Stomach (tissue), 9 donors: ENCODE results near the gene DRC3. TPM values are rescaled to one million over a fixed set of nuclear protein-coding genes. Genes with fewer than 3 reads are reported as not detected.

Experiments used
- DNase-seq, 2 donors: peaks; one replicate each; pipeline versions ENCODE4 v3.0.0 to v3.0.0-alpha.2; 2013 to 2019
- H3K27ac ChIP-seq, 5 donors: fragments of 200-600 bp in 4 of 5; sonication (generic) in 4 of 5; one replicate each; pipeline ENCODE4 v1.5.1; 2013 to 2019; ENCODE audit warnings: mild to moderate bottlenecking in 1 of 5, moderate library complexity in 1 of 5
- H3K27me3 ChIP-seq, 3 donors: fragments of 200-600 bp; sonication (generic); one replicate each; pipeline ENCODE4 v1.5.1; 2017 to 2019; ENCODE audit warnings: mixed run types in 1 of 3
- H3K36me3 ChIP-seq, 4 donors: fragments of 200-600 bp; sonication (generic); 1 replicate in 3 of 4; 2 replicates in 1 of 4; pipeline ENCODE4 v1.5.1; 2016 to 2019
- H3K4me1 ChIP-seq, 4 donors: fragments of 200-600 bp; sonication (generic); one replicate each; pipeline ENCODE4 v1.5.1; 2016 to 2019
- H3K4me3 ChIP-seq, 4 donors: fragments of 200-600 bp; sonication (generic) in 3 of 4; one replicate each; pipeline ENCODE4 v1.5.1; 2016 to 2019; ENCODE audit warnings: mild to moderate bottlenecking in 1 of 4
- H3K9me3 ChIP-seq, 4 donors: fragments of 200-600 bp; sonication (generic); one replicate each; pipeline ENCODE4 v1.5.1; 2016 to 2019
- CTCF ChIP-seq, 7 experiments: fragments of 450-650 bp in 4 of 7; fragments of 200-600 bp in 3 of 7; sonication (generic) in 3 of 7; IDR thresholded peaks; one replicate each; pipeline ENCODE4 v1.5.1; 2016 to 2019; ENCODE audit warnings: antibody characterized with exemption in 7 of 7, control low read depth in 2 of 7, mild to moderate bottlenecking in 1 of 7
- EP300 ChIP-seq: sonication (generic); formaldehyde crosslinking; IDR thresholded peaks from one replicate; pipeline ENCODE4 v1.6.1; 2017; ENCODE audit warnings: antibody characterized with exemption
- POLR2A ChIP-seq, 4 donors: fragments of 450-650 bp; IDR thresholded peaks; one replicate each; pipeline ENCODE4 v1.6.1; 2016; ENCODE audit warnings: antibody characterized with exemption in 4 of 4, control low read depth in 2 of 4, mild to moderate bottlenecking in 1 of 4, moderate library complexity in 1 of 4
- POLR2AphosphoS5 ChIP-seq, 3 donors: sonication (generic); formaldehyde crosslinking; IDR thresholded peaks; one replicate each; pipeline ENCODE4 v1.6.1; 2016; ENCODE audit warnings: antibody characterized with exemption in 3 of 3
- WGBS, 5 donors: extraction: QIAGEN DNeasy Blood & Tissue Kit in 3 of 5; methylation state at CpG; one replicate each; pipeline versions ENCODE4 v1.1.5 to v1.1.7; 2013 to 2018; 5-methylcytosine and 5-hydroxymethylcytosine counted together
- intact Hi-C: fragments of 100-400 bp; cut with DNase I; formaldehyde crosslinking; loops from one replicate; pipeline ENCODE4 v1.15.1; 2023; ENCODE audit warnings: low total_unique reads
- polyA plus RNA-seq, 3 donors: library from polyadenylated mRNA; stranded (reverse); fragments of 200-250 nt; gene quantifications; one replicate each; pipeline ENCODE4 v1.2.3, GENCODE V29; 2013
- total RNA-seq, 5 donors: library from RNA; depleted of rRNA; stranded (reverse); fragments of >200 nt; gene quantifications; one replicate each; pipeline versions ENCODE4 v1.1.0 to v1.2.3, GENCODE V29; 2014 to 2016
- donor health status: healthy with polysubstance abuse.
- donor health status: Bipolar disorder and iron deficiency.
- donor health status: healthy.

Gene DRC3
- total and polyA plus RNA-seq, 8 donors = 1.1 to 16.5 (median 1.7) TPM; not detected in 1

GRCh38 chr17:17963694-17964436 is 8.8 kb upstream of the DRC3 start:
- Histone ChIP-seq H3K4me3 (no peak overlapping the region), H3K36me3 (no peaks in the 10 kb centered on the region), H3K27me3 (no peaks in the 10 kb centered on the region), H3K27ac (no peak overlapping the region), H3K4me1 (peaks cover 10 to 74% (median 45%) of the 10 kb centered on the region in 4 donors), H3K9me3 (no peaks in the 10 kb centered on the region)
- DNase-seq = no peak
- 69 to 83% (median 78%) methylated on average over 7 of the region's 7 CpGs for WGBS, 5 donors
- intact Hi-C loops = no loop called here
- TF ChIP-seq POLR2A (IDR thresholded peaks at IDR 0.05) (no peak), CTCF (IDR thresholded peaks at IDR 0.05) (no peak), EP300 (no peak), POLR2AphosphoS5 (IDR thresholded peaks at IDR 0.05) (no peak)

DNA sequence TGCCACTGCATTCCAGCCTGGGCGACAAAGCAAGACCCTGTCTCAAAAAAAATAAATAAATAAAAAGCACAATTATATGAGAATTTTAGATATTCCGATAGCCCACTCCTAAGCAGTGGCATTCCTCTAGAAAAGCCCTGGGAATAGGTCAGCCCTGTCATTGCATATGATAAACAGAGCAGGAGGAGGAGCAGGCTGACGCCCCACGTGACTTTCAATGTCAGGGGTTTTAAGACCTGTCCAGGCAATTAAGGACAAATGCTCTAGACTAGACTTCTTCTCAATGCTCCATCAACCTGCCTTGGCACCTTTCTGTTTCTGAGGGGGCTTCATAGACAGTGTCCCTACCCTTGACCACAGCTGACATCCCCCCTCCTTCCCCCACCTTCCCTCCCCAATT is 8.0 kb upstream of the DRC3 start:
- no peaks in the 10 kb centered on the region for H3K36me3 ChIP-seq
- H3K27me3 ChIP-seq = no peaks in the 10 kb centered on the region
- intact Hi-C loops = no loop called here
- H3K27ac ChIP-seq = peak overlapping the region in 1 of 5 donors; percentile 22
- H3K9me3 ChIP-seq = no peaks in the 10 kb centered on the region
- peaks cover 10 to 73% (median 42%) of the 10 kb centered on the region in 4 donors for H3K4me1 ChIP-seq
- TF ChIP-seq EP300 = no peak
- TF ChIP-seq POLR2A (IDR thresholded peaks at IDR 0.05) = no peak
- TF ChIP-seq POLR2AphosphoS5 (IDR thresholded peaks at IDR 0.05) = no peak
- no peak for TF ChIP-seq CTCF (IDR thresholded peaks at IDR 0.05)
- DNase-seq = no peak
- WGBS, 5 donors = 66 to 84% (median 80%) methylated on average over 4 of the region's 4 CpGs
- H3K4me3 ChIP-seq = no peak overlapping the region

DNA sequence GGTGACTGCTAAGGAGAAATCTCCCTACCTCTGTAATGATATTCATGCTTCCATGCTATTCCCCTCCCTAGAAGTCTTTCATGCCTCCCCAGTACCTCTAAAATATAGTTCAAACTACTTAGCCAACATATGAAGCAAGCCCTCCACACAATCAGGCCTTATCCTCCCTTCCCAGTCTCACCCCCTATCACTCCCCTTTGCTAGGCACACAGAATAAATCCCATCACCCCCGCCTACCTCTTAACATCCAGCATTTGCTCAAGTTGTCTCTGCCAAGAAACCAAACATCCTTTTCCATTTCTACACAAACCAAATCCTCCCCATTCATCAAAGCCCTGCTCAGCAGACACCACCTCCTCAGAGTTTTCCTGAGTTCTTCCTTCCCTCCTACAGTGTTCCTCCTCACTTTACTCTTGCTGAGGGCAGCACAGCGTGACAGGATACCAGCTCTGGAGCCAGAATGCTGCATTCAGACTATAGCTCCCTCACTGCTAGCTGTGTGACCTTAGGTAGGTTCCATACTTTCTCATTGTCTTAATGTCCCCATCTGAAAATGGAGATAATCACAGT is 7.4 kb upstream of the DRC3 start:
- DNase-seq = no peak
- H3K4me3 ChIP-seq = no peak overlapping the region
- peaks cover 9 to 73% (median 42%) of the 10 kb centered on the region in 4 donors for H3K4me1 ChIP-seq
- intact Hi-C loops = no loop called here
- H3K36me3 ChIP-seq = no peaks in the 10 kb centered on the region
- no peaks in the 10 kb centered on the region for H3K9me3 ChIP-seq
- WGBS, 5 donors = 53 to 86% (median 73%) methylated on average over 2 of the region's 2 CpGs
- H3K27me3 ChIP-seq = no peaks in the 10 kb centered on the region
- TF ChIP-seq POLR2AphosphoS5 (IDR thresholded peaks at IDR 0.05) = no peak
- TF ChIP-seq POLR2A (IDR thresholded peaks at IDR 0.05) = no peak
- TF ChIP-seq EP300 = no peak
- no peak for TF ChIP-seq CTCF (IDR thresholded peaks at IDR 0.05)
- H3K27ac ChIP-seq = peak overlapping the region in 1 of 5 donors; percentile 22

DNA sequence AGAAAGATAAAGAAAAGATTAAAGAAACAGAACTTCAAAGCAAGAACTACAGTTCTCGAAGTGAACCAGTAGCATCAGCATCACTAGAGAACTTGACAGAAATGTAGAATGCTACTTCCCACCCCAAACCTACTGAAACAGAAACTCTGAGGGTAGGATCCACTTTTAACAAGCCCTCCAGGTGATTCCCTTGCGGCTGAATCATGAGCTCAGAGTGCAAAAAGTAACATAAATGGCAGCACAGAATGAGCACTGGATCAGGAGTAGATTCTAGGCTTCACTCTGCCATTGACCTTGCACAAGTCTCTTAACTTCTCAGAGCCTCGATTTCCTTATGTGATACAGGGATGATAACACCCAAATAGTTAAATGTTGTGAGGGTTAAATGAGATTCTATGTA is 6.3 kb upstream of the DRC3 start:
- Histone ChIP-seq H3K27me3 (no peaks in the 10 kb centered on the region), H3K4me3 (no peak overlapping the region), H3K36me3 (no peaks in the 10 kb centered on the region), H3K9me3 (no peaks in the 10 kb centered on the region), H3K27ac (no peak overlapping the region), H3K4me1 (peaks cover 15 to 77% (median 46%) of the 10 kb centered on the region in 4 donors)
- intact Hi-C loops = no loop called here
- no peak for DNase-seq
- TF ChIP-seq POLR2AphosphoS5 (IDR thresholded peaks at IDR 0.05) = no peak
- no peak for TF ChIP-seq CTCF (IDR thresholded peaks at IDR 0.05)
- no peak for TF ChIP-seq POLR2A (IDR thresholded peaks at IDR 0.05)
- no peak for TF ChIP-seq EP300
- WGBS, 5 donors = 55 to 76% (median 66%) methylated on average over 3 of the region's 3 CpGs
